Heart left ventricle (tissue), 13 donors: ENCODE measurements around the gene ALPL.

Source experiments
- CTCF ChIP-seq, 12 donors: fragments of 200-600 bp; sonication (generic) in 4 of 12; IDR thresholded peaks; one replicate each; pipeline versions ENCODE4 v1.5.0 to v1.8.0; 2018 to 2022; ENCODE audit warnings: antibody characterized with exemption in 12 of 12, mild to moderate bottlenecking in 5 of 12
- POLR2A ChIP-seq, 2 donors: fragments of 450-650 bp; IDR thresholded peaks; one replicate each; pipeline ENCODE4 v1.6.1; 2017; ENCODE audit warnings: antibody characterized with exemption in 2 of 2, mild to moderate bottlenecking in 2 of 2, moderate library complexity in 2 of 2
- donor health status: ischemic (EF 13 %, LVEDD 7.1; RV severe dilation, severe dysfunction).
- donor health status: DM: no; HTN: yes; CAD: no.
- donor health status: DM: no; HTN: no; CAD: no.
- donor health status: ischemic (EF 25% LVEDD 6.9; RV normal size, moderate dysfunction).
- donor health status: ischemic (EF 25% LVEDD 5.7; RV mildly dilated, moderate dysfunction).
- donor health status: ischemic (EF 35%, LVEDD 5.7; RV mildly dilated, moderate dysfunction).
- donor health status: nonischemic (EF 11% LVEDD 7.7; RV severe dilation, severe dysfunction).
- donor health status: DM: yes; HTN: yes; CAD: no.
- donor health status: PGD.
- donor health status: ischemic (EF 29% LVEDD 5.4; RV normal size, mild dysfunction).
- donor health status: nonischemic (EF 23%, LVEDD 6.1; RV moderate dilation, normal function).

- TF ChIP-seq CTCF (IDR thresholded peaks at IDR 0.05) (no peak), POLR2A (IDR thresholded peaks at IDR 0.05) (no peak)
Observed at GRCh38 chr1:21610989-21611785, 102.0 kb downstream of the ALPL start.
